Memory B cell (primary cell): ENCODE data around the gene SPECC1.

ENCODE experiments used
- ATAC-seq: fragments of 150-1000 bp; cut with Tn5 transposase; 2 replicates; pipeline ENCODE4 v1.10.0; 2021; ENCODE audit warnings: low read depth, mild to moderate bottlenecking, moderate library complexity
- DNase-seq, 2 donors: peaks; one replicate each; pipeline ENCODE4 v3.0.0; 2022; ENCODE audit warnings: low spot score in 2 of 2
- H3K27ac Mint-ChIP-seq: one replicate; pipeline ENCODE4 v1.8.0; 2022; ENCODE audit warnings: mild to moderate bottlenecking, moderate library complexity, mixed read lengths
- H3K27me3 Mint-ChIP-seq: one replicate; pipeline ENCODE4 v1.8.0; 2022; ENCODE audit warnings: mixed read lengths
- H3K36me3 Mint-ChIP-seq: one replicate; pipeline ENCODE4 v1.8.0; 2022; ENCODE audit warnings: mild to moderate bottlenecking, mixed read lengths
- H3K4me1 Mint-ChIP-seq: one replicate; pipeline ENCODE4 v1.8.0; 2022; ENCODE audit warnings: mixed read lengths
- H3K4me3 Mint-ChIP-seq: one replicate; pipeline ENCODE4 v1.8.0; 2022; ENCODE audit warnings: mild to moderate bottlenecking, moderate library complexity, mixed read lengths
- H3K9me3 Mint-ChIP-seq: one replicate; pipeline ENCODE4 v1.8.0; 2022; ENCODE audit warnings: mixed read lengths

SPECC1 gene

DNA sequence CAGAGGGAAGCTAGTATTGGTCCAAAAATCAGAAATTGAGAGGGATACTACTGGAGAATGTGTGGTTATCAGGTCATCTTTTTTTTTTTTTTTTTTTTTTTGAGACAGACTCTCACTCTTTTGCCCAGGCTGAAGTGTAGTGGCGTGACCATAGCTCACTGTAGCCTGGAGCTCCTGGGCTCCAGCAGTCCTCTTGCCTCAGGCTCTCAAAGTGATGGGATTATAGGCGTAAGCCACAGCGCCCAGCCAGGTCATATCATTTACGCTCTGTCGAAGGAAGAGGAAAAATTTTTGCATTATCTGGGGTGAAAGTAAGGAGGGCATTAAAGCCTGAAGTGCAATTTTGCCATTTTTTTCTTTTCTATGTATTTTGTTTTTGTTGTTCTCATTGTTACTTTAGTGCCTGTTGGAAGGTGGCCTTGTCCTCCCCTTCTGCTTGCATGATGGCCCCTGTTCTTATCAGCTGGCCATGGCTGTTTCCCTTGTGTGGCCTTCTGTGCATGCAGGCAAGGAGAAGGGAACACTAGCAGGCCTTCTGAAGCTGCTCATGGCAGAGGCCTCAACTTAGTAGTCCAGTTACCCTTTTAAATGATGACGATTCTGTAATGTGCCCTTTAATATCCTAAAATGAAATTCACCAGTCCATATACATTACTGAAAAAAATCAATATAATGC is 118.3 kb downstream of the SPECC1 start:
- no peaks in the 10 kb centered on the region for H3K4me1 Mint-ChIP-seq
- no peak overlapping the region for H3K27ac Mint-ChIP-seq
- H3K36me3 Mint-ChIP-seq: no peaks in the 10 kb centered on the region
- DNase-seq: no peak
- peaks cover 6% of the 10 kb centered on the region for H3K27me3 Mint-ChIP-seq
- no peaks in the 10 kb centered on the region for H3K9me3 Mint-ChIP-seq
- ATAC-seq: no peak
- no peak overlapping the region for H3K4me3 Mint-ChIP-seq

DNA sequence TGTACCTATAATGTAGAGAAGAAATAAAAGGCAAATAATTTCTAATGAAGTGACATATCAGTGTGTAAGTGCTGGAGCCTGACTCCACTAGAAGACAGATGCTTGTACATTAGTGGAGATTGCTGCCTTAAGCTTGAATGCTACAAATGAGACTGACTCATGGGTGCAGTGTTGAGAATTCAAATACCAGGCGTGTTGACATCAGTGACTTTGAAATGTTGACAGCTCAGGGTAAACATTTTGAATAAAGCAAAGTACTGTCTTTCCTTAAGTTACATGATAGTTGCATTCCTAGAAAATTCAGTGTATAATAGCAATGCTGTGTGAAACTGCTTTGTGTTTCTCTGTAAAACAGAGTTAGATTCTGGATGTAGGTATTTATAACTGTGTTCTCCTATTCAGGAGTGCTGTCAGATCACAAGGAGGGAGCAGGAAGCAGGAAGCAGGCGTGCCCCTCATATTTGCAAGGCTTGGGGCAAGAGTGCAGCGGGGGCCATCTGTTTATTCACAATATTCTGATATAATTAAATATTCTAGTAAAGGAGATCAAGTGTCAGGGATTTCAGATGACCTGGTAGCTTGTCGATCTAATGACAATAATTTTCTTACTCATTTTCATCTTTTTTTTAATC is 119.0 kb downstream of the SPECC1 start:
- Mint-ChIP-seq H3K36me3 (no peaks in the 10 kb centered on the region), H3K27ac (no peak overlapping the region), H3K4me1 (no peaks in the 10 kb centered on the region), H3K4me3 (no peak overlapping the region), H3K9me3 (no peaks in the 10 kb centered on the region), H3K27me3 (peaks cover 3% of the 10 kb centered on the region)
- DNase-seq (no peak), ATAC-seq (no peak)

DNA sequence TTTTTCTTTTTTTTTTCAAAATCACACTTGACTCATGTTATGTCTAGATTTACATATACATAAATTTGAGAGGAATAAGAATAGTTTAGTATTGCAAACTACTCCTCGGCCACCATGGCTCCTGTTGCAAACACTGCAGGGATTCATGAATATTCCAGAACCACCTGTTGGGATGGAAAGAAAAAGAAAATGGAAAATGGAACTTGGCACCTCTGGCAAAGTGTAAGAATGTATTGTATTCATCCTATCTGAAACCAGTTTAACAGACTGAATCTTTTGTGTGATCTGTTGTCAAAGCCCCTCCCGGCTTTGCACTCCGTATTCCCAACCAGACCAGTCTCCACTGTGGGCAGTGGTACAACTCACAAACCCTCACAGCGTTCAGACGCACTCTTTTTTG is 124.4 kb downstream of the SPECC1 start:
- Mint-ChIP-seq H3K4me3 (no peak overlapping the region), H3K27me3 (peaks cover 10% of the 10 kb centered on the region), H3K36me3 (no peaks in the 10 kb centered on the region), H3K4me1 (peaks cover 2% of the 10 kb centered on the region), H3K9me3 (no peaks in the 10 kb centered on the region), H3K27ac (no peak overlapping the region)
- ATAC-seq (no peak), DNase-seq (no peak)

DNA sequence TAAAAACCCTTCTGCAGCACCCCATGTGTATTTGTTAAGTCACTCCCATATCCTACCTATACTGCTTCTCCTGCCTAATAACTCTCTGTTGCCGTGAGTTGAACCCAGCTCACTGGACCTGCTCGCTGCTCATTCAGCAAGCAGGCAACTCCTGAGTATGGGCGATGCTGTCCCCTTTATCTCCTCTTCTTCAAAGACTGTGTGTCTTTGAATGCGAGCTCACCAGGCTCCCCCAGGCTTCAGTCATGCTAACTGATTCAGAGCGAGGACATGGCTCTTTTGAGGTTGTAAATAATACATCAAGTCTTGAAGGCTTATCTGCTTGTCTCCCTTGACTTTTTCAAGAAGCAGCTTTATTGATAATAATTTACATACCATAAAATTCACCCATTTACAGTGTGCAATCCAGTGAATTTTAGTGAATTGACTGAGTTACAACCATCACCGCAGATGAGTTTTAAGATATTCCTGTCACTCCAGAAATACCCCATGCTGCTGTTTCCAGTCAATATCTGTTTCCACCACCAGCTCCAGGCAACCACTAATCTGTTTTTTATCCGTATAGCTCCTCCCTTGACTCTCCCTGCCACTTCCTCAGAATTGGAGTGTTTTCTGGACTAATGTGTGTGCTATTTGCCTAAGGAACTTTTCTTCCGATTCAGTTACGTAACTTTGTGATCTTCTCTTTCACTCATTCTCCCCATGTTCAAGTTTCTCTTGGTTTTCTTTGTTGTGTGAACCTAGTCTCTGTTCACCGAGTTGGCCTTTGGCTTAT is 132.2 kb downstream of the SPECC1 start:
- Mint-ChIP-seq H3K27me3 (peaks cover 9% of the 10 kb centered on the region), H3K4me3 (no peak overlapping the region), H3K36me3 (no peaks in the 10 kb centered on the region), H3K27ac (no peak overlapping the region), H3K4me1 (no peaks in the 10 kb centered on the region), H3K9me3 (no peaks in the 10 kb centered on the region)
- no peak for ATAC-seq
- no peak for DNase-seq

- H3K36me3 Mint-ChIP-seq: no peaks in the 10 kb centered on the region
- no peaks in the 10 kb centered on the region for H3K9me3 Mint-ChIP-seq
- no peak for ATAC-seq
- no peaks in the 10 kb centered on the region for H3K4me1 Mint-ChIP-seq
- no peak overlapping the region for H3K4me3 Mint-ChIP-seq
- DNase-seq: no peak
- no peak overlapping the region for H3K27ac Mint-ChIP-seq
- peaks cover 6% of the 10 kb centered on the region for H3K27me3 Mint-ChIP-seq
These were observed 133.1 kb downstream of the SPECC1 start for GRCh38 chr17:20142268-20142667.

GRCh38 chr17:20143740-20144139 is 134.6 kb downstream of the SPECC1 start:
- Mint-ChIP-seq H3K27ac (no peak overlapping the region), H3K36me3 (no peaks in the 10 kb centered on the region), H3K4me1 (no peaks in the 10 kb centered on the region), H3K9me3 (no peaks in the 10 kb centered on the region), H3K4me3 (no peak overlapping the region), H3K27me3 (peaks cover 6% of the 10 kb centered on the region)
- DNase-seq: no peak
- ATAC-seq: no peak

GRCh38 chr17:20145567-20145966 is 136.4 kb downstream of the SPECC1 start:
- H3K4me1 Mint-ChIP-seq: no peaks in the 10 kb centered on the region
- H3K4me3 Mint-ChIP-seq: no peak overlapping the region
- no peaks in the 10 kb centered on the region for H3K36me3 Mint-ChIP-seq
- no peak for DNase-seq
- ATAC-seq: no peak
- no peak overlapping the region for H3K27ac Mint-ChIP-seq
- H3K9me3 Mint-ChIP-seq: no peaks in the 10 kb centered on the region
- H3K27me3 Mint-ChIP-seq: peaks cover 6% of the 10 kb centered on the region

- DNase-seq: no peak
- no peak overlapping the region for H3K27ac Mint-ChIP-seq
- no peak for ATAC-seq
- H3K4me3 Mint-ChIP-seq: no peak overlapping the region
- H3K27me3 Mint-ChIP-seq: no peaks in the 10 kb centered on the region
- no peaks in the 10 kb centered on the region for H3K4me1 Mint-ChIP-seq
- no peaks in the 10 kb centered on the region for H3K36me3 Mint-ChIP-seq
- H3K9me3 Mint-ChIP-seq: no peaks in the 10 kb centered on the region
These were observed 140.1 kb downstream of the SPECC1 start for GRCh38 chr17:20149251-20149650.

DNA sequence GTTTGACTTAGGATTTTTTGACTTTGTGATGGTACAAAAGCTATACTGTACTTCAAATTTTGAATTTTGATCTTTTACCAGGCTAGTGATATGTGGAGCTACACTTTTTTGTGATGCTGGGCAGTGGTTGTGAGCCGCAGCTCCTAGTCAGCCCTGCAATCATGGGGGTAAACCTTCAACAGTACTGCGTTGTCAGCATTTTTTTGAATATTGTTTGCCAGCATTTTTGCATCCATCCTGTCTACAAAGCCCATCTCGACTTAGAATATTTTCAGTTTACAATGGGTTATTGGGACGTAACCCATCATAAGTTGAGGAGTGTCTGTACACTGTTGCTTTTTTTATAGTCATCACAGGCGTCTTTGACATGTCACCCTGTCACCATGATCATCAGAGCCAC is 142.0 kb downstream of the SPECC1 start:
- ATAC-seq (no peak), DNase-seq (no peak)
- no peaks in the 10 kb centered on the region for H3K9me3 Mint-ChIP-seq
- H3K27me3 Mint-ChIP-seq: no peaks in the 10 kb centered on the region
- no peaks in the 10 kb centered on the region for H3K36me3 Mint-ChIP-seq
- H3K4me1 Mint-ChIP-seq: peaks cover 5% of the 10 kb centered on the region
- H3K27ac Mint-ChIP-seq: no peak overlapping the region
- H3K4me3 Mint-ChIP-seq: no peak overlapping the region

- DNase-seq (no peak), ATAC-seq (no peak)
- Mint-ChIP-seq H3K27me3 (no peaks in the 10 kb centered on the region), H3K27ac (no peak overlapping the region), H3K4me3 (no peak overlapping the region), H3K4me1 (peaks cover 9% of the 10 kb centered on the region), H3K36me3 (no peaks in the 10 kb centered on the region), H3K9me3 (no peaks in the 10 kb centered on the region)
These were observed 144.1 kb downstream of the SPECC1 start for GRCh38 chr17:20153231-20153630.

- no peak overlapping the region for H3K4me3 Mint-ChIP-seq
- no peaks in the 10 kb centered on the region for H3K27me3 Mint-ChIP-seq
- no peak for ATAC-seq
- H3K36me3 Mint-ChIP-seq: no peaks in the 10 kb centered on the region
- peaks cover 9% of the 10 kb centered on the region for H3K4me1 Mint-ChIP-seq
- H3K27ac Mint-ChIP-seq: no peak overlapping the region
- no peak for DNase-seq
- no peaks in the 10 kb centered on the region for H3K9me3 Mint-ChIP-seq
These were observed 145.3 kb downstream of the SPECC1 start for GRCh38 chr17:20154286-20155000.

DNA sequence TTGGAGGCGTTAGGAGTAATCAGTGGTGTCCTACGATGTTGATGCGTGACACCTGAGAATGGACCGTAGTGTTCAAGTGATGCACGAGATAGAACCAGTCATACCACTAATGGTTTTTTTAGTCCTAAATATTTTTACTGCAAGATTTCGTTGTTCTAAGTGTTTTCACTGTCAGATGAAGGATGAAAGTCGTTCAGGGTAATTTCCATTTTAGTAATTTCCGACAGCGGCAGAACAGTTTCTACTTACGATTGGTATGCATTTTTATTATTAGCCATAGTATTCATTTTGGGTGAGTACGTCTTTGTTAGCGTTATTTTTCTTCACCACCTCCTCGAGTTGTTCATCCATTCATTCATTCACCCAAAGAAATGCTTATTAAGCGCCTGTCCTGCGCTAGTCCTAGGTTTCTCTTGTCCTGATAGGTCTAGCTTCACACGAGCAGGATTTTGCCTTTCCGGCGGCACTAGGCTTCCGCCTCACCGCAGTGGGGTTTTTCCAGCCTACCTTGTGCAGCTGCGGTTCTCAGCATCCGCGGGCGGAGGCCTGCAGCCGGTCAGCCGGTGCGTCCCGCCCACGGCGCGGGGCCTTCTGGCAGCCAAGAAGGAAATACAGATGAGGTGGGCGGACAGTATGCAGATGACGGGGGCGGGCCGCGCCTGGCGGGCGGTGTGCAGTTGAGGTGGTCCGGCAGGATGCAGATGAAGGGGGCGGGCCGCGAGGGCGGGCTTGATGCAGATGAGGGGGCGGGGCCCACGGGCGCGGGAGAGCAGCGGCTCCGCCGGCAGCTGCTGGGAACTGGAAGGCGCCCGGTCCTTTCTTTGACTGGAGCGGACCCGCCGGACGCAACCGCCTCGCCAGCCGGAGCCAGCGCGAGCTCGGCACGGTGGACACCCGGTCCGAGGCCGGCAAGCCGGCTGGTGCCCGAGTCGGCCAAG is 146.4 kb downstream of the SPECC1 start:
- H3K27ac Mint-ChIP-seq: no peak overlapping the region
- DNase-seq: peak; percentile 93 to 96
- no peak overlapping the region for H3K4me3 Mint-ChIP-seq

More for the DNA sequence above, 146.4 kb downstream of the SPECC1 start:
- Mint-ChIP-seq H3K9me3 (no peaks in the 10 kb centered on the region), H3K27me3 (no peaks in the 10 kb centered on the region), H3K36me3 (no peaks in the 10 kb centered on the region), H3K4me1 (peaks cover 9% of the 10 kb centered on the region)
- ATAC-seq: peak; percentile 91
